ENCODE data around the gene SLK.

- TF ChIP-seq POLR2AphosphoS5 (IDR thresholded peaks at IDR 0.05; ENCODE audit: insufficient read depth, low read depth, low read length) (no peak), CTCF (IDR thresholded peaks at IDR 0.05; ENCODE audit: extremely low read depth in 1 of 2, insufficient read depth in 1 of 2, low read depth in 1 of 2, low read length in 2 of 2) (no peak), POLR2A (IDR thresholded peaks at IDR 0.05; ENCODE audit: low read depth, low read length) (no peak), MAX (IDR thresholded peaks at IDR 0.05; ENCODE audit: insufficient read depth, insufficient read length) (no peak), EZH2 (IDR thresholded peaks at IDR 0.05; ENCODE audit: borderline replicate concordance, low read depth, low read length, severe bottlenecking) (no peak)
Observed at GRCh38 chr10:104040382-104040781, 73.4 kb downstream of the SLK start.

All from endothelial cell of umbilical vein (primary cell).